Measurements from ENCODE around the gene SLC4A4.

GRCh38 chr4:71361476-71361875 is 22.7 kb downstream of the SLC4A4 start:
- TF ChIP-seq POLR2A (IDR thresholded peaks at IDR 0.05; ENCODE audit: low read length) (no peak), GATA1 (IDR thresholded peaks at IDR 0.05; ENCODE audit: low read depth, low read length) (no peak)

All from erythroblast (primary cell).